Measurements from ENCODE around the gene NFKBIA.
"Not testable (repeated sequence)": the region's sequence is repeated elsewhere in the genome, so short reads cannot be mapped to it uniquely, and the experiment has no call there.

DNA sequence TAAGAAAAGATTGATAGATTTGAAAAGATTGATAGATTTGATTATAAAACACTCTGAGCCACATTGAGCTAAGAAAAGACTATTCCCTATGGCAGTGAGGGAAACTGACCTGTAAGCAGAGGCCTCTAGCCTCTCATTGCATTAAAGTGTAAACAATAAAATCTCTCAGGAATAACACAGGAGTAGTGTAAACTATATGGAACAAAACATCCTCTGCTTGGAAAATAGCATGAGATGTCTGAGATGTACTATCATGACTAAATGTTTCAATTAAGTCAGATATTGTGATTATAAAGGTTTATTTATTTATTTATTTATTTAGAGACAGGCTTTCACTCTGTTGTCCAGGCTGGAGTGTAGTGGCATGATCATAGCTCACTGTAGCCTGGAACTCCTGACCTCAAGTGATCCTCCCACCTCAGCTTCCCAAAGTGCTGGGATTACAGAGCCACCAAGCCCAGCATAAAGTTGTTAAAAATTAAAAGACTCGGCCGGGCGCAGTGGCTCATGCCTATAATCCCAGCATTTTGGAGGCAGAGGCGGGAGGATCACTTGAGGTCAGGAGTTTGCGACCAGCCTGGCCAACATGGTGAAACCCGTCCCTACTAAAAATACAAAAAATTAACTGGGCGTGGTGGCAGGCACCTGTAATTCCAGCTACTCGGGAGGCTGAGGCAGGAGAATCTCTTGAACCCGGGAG is 25.2 kb downstream of the NFKBIA start:
- TF ChIP-seq, protein P1, sequence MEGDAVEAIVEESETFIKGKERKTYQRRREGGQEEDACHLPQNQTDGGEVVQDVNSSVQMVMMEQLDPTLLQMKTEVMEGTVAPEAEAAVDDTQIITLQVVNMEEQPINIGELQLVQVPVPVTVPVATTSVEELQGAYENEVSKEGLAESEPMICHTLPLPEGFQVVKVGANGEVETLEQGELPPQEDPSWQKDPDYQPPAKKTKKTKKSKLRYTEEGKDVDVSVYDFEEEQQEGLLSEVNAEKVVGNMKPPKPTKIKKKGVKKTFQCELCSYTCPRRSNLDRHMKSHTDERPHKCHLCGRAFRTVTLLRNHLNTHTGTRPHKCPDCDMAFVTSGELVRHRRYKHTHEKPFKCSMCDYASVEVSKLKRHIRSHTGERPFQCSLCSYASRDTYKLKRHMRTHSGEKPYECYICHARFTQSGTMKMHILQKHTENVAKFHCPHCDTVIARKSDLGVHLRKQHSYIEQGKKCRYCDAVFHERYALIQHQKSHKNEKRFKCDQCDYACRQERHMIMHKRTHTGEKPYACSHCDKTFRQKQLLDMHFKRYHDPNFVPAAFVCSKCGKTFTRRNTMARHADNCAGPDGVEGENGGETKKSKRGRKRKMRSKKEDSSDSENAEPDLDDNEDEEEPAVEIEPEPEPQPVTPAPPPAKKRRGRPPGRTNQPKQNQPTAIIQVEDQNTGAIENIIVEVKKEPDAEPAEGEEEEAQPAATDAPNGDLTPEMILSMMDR (optimal IDR thresholded peaks at IDR 0.05 in 1 of 3, IDR thresholded peaks at IDR 0.05 in 1 of 3, conservative IDR thresholded peaks at IDR 0.05 in 1 of 3; ENCODE audit: extremely low read depth in 1 of 3, insufficient read depth in 2 of 3, low read length in 3 of 3), result not testable (repeated sequence)
- not testable (repeated sequence) for TF ChIP-seq EZH2 (IDR thresholded peaks at IDR 0.05; ENCODE audit: low read length)

Measured in keratinocyte (primary cell).